SK-MEL-5 (cell line): ENCODE measurements around the gene HERC3. TPM values are rescaled to one million over a fixed set of nuclear protein-coding genes. Genes with fewer than 3 reads are reported as not detected.
"Not testable (repeated sequence)": the region's sequence is repeated elsewhere in the genome, so short reads cannot be mapped to it uniquely, and the experiment has no call there.

Experiments used
- DNase-seq: peaks from one replicate; pipeline ENCODE4 v3.0.0-alpha.2; 2016; ENCODE audit warnings: low read depth, low spot score
- in situ Hi-C: cut with HindIII; loops from 2 replicates; pipeline ENCODE4 v1.10.0; 2016; ENCODE audit warnings: low sequenced_read_pairs, high pct_unique_total_duplicates, low pct_unique_long_range_greater_than_20kb
- total RNA-seq: library from RNA; depleted of rRNA; stranded (reverse); fragments of >200 nt; shearing (Covaris generic); gene quantifications from 2 replicates; pipeline ENCODE4 v1.2.3, GENCODE V29; 2014

HERC3 gene
- total RNA-seq, 1 experiment from 2014 or later: 3.0 TPM

GRCh38 chr4:88600176-88600838 is 8.0 kb downstream of the HERC3 start:
- in situ Hi-C loops: no loop called here
- peak; percentile 82 for DNase-seq

- no peak for DNase-seq
- in situ Hi-C loops: no loop called here
Measured at GRCh38 chr4:88604978-88605678, 12.8 kb downstream of the HERC3 start.

GRCh38 chr4:88605736-88606135 is 13.5 kb downstream of the HERC3 start:
- in situ Hi-C loops: no loop called here
- DNase-seq: no peak

- no peak for DNase-seq
- in situ Hi-C loops: no loop called here
Measured at GRCh38 chr4:88606832-88607231, 14.6 kb downstream of the HERC3 start.

GRCh38 chr4:88609387-88609786 is 17.1 kb downstream of the HERC3 start:
- no peak for DNase-seq
- in situ Hi-C loops: no loop called here

GRCh38 chr4:88609794-88610193 is 17.5 kb downstream of the HERC3 start:
- DNase-seq, in situ Hi-C loops: not testable (repeated sequence)

- in situ Hi-C loops: no loop called here
- DNase-seq: no peak
Measured at GRCh38 chr4:88610771-88611170, 18.5 kb downstream of the HERC3 start.

GRCh38 chr4:88613417-88613875 is 21.2 kb downstream of the HERC3 start:
- in situ Hi-C loops: no loop called here
- DNase-seq: no peak

- in situ Hi-C loops: no loop called here
- DNase-seq: no peak
Measured at GRCh38 chr4:88614058-88614457, 21.8 kb downstream of the HERC3 start.

GRCh38 chr4:88616275-88617150 is 24.2 kb downstream of the HERC3 start:
- in situ Hi-C loops: no loop called here
- no peak for DNase-seq

- in situ Hi-C loops: no loop called here
- DNase-seq: no peak
Measured at GRCh38 chr4:88618782-88619485, 26.7 kb downstream of the HERC3 start.

GRCh38 chr4:88619971-88620370 is 27.7 kb downstream of the HERC3 start:
- in situ Hi-C loops: no loop called here
- DNase-seq: no peak

GRCh38 chr4:88621763-88622327 is 29.6 kb downstream of the HERC3 start:
- DNase-seq: no peak
- in situ Hi-C loops: no loop called here

GRCh38 chr4:88623097-88623496 is 30.8 kb downstream of the HERC3 start:
- in situ Hi-C loops: no loop called here
- no peak for DNase-seq

- in situ Hi-C loops: no loop called here
- peak; percentile 13 for DNase-seq
Measured at GRCh38 chr4:88628746-88629145, 36.5 kb downstream of the HERC3 start.

- in situ Hi-C loops: no loop called here
- DNase-seq: no peak
Measured at GRCh38 chr4:88629826-88630225, 37.5 kb downstream of the HERC3 start.

- no peak for DNase-seq
- in situ Hi-C loops: no loop called here
Measured at GRCh38 chr4:88630756-88631155, 38.5 kb downstream of the HERC3 start.
